ENCODE results near the gene CFAP74.
"Not testable (repeated sequence)": the region's sequence is repeated elsewhere in the genome, so short reads cannot be mapped to it uniquely, and the experiment has no call there.

CFAP74 gene

DNA sequence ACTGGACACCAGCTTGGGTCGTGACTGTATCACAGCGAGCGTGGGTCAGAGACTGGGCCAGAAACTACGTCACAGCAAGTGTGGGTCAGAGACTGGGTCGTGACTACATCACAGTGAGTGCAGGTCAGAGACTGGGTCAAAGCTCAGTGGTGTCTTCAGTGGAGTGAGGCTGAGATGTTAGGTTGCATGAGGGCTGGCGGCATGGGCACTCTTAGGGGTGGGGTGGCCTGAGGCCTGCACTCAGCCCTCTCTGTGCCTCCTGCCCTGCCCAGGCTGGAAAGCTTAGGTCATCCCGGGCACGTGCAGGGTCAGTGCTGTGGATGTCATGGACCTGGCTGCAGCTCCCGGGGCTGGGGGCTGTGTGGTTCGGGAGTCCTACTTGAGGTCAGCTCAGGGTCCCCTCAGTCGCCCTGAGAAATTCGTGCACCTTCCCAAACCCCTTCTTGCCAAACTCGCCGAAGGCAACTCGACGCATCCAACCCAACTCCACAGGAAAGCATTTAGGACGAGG, 19.0 kb downstream of the CFAP74 start:
- DNase-seq (ENCODE audit: low read depth): no peak

DNA sequence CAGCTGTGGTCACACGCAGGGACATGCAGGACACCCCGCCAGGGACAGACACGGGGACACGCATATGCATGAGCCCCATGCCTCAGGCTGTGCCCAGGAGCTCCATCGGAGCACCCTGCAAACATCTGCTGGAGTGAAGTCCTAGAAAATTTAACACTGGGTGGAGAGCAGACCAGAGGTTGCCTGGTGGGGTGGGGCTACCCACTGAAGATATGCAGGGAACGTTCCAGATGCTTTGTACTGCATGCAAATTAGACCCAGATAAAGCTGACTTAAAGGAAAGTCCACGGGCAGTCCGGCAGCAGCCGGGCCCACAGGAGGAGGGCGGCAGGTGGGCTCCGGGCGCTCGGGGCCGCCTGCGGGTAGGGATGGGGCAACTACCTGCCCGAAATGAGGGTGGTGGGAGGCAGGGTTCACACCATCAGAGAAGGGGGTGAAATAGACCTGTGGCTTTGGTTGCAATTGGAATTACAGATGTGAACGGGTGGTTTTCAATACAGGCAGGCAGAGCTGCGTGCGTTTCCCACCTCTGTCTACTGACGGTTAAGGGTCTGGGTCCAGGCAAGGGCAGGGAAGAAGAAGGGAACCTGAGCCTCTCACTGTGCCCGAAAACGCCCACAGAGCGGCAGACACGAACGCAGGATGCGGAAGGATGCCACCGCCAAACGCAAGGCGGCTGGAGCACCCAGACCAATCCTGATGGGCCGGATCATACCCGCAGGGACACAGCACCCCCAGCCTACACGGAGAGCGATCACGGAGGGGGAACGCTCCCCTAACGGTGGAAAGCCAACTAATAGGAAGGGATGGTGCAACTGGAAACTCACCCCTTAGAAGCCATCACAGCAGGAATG, 21.0 kb downstream of the CFAP74 start:
- no peak for DNase-seq (ENCODE audit: low read depth)

DNA sequence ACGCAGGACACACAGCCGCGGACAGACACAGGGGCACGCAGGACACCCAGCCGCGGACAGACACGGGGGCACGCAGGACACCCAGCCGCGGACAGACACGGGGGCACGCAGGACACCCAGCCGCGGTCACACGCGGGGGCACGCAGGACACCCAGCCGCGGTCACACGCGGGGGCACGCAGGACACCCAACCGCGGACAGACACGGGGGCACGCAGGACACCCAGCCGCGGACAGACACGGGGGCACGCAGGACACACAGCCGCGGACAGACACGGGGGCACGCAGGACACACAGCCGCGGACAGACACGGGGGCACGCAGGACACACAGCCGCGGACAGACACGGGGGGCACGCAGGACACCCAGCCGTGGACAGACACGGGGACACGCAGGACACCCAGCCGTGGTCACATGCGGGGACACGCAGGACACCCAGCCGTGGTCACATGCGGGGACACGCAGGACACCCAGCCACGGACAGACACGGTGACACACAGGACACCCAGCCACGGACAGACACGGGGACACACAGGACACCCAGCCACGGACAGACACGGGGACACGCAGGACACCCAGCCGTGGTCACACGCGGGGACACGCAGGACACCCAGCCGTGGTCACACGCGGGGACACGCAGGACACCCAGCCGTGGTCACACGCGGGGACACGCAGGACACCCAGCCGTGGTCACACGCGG, 21.8 kb downstream of the CFAP74 start:
- DNase-seq (ENCODE audit: low read depth): not testable (repeated sequence)

DNA sequence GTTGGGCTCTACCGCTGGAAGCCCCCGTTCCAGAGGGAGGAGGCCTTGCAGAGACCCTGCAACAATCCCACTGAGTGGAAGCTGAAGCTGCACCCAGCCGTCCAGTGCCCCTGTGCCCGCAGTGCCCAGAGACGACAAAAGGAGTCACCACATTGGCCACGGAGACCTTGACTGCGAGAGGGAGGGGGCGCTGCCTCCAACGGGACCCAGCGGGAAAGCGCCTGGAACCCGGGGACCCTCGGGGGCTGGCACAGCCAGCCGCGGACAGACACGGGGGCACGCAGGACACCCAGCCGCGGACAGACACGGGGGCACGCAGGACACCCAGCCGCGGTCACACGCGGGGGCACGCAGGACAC, 22.5 kb downstream of the CFAP74 start:
- DNase-seq (ENCODE audit: low read depth): no peak

DNA sequence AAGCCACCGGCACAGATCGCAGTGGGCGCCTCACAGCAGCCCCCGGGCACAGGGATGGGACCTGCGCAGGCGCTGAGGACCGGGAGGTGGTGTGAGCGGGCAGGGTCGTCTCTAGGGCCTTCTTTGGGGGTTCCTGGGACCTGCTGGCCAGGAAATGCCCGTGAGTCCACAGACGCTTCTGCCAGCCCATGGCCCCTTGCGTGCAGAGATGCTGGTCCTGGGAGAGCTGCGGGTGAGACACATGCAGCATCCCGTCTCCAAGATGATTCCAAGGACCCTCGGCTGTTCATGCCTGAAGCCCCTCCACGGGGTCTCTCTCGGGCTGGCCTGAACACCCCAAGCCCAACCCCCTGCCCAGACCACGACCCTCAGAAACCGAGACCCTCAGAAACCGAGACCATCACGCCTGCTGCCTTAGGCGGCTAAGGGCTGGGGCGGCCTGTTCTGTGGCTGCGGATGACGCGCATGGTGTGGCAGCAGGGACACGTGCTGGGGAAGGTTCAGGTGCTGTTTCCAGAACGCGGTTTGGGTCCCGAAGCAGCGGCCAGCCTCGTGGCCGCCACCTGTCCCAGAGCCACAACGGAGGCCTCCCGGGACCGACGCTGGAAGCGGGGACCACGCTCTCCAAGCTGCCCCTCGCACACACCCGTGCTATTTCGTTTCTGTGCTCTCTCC, 23.0 kb downstream of the CFAP74 start:
- no peak for DNase-seq (ENCODE audit: low read depth)

DNA sequence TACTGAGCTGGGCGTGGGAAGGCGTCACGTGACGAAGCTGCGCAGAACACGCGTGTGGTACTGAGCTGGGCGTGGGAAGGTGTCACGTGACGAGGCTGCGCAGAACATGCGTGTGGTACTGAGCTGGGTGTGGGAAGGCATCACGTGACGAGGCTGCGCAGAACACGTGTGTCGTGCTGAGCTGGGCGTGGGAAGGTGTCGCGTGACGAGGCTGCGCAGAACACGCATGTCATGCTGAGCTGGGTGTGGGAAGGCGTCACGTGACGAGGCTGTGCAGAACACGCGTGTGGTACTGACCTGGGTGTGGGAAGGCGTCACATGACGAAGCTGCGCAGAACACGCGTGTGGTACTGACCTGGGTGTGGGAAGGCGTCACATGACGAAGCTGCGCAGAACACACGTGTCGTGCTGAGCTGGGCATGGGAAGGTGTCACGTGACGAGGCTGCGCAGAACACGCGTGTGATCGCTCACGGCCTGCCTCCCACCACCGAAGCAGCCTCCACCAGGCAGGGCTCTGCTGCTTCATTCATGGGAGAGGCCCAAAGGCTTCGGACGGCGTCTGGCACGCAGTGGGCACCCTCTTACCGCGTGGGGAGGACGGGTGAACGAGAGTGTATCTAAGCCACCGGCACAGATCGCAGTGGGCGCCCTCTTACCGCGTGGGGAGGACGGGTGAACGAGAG, 24.0 kb downstream of the CFAP74 start:
- no peak for DNase-seq (ENCODE audit: low read depth)

DNA sequence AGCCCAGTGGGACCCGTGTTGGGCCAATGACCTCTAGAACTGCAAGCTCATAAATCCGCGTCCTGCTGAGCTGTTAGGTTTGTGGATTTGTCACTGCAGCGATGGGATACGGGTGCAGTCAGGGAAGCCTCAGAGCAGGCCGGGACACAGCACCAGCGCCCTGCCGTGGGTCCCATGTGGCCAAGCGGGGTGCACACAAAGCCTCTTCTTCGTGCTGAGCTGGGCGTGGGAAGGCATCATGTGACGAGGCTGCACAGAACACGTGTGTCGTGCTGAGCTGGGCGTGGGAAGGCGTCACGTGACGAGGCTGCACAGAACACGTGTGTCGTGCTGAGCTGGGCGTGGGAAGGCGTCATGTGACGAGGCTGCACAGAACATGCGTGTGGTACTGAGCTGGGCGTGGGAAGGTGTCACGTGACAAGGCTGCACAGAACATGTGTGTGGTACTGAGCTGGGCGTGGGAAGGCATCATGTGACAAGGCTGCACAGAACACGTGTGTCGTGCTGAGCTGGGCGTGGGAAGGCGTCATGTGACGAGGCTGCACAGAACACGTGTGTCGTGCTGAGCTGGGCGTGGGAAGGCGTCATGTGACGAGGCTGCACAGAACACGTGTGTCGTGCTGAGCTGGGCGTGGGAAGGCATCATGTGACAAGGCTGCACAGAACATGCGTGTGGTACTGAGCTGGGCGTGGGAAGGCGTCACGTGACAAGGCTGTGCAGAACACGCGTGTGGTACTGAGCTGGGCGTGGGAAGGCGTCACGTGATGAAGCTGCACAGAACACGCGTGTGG, 24.7 kb downstream of the CFAP74 start:
- not testable (repeated sequence) for DNase-seq (ENCODE audit: low read depth)

DNA sequence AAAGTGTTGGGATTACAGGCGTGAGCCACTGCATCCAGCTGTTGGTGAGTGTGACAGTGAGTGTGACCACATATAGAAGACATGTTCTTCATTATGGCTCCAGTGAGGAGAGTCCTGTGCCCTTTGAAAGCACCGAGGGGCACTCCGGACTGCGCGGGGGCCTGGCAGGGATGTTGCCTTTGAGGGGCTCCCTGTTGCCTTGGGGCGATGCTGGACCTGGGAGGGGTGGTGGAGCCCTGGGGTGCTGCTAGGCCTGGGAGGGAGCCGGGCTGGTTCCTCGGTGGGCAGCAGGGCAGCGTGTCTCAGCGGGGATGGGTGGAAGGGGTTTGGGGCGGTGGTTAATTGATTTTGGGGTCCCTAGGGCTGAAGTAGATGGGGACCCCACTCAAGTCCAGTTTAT, 25.5 kb downstream of the CFAP74 start:
- DNase-seq (ENCODE audit: low read depth): no peak

DNA sequence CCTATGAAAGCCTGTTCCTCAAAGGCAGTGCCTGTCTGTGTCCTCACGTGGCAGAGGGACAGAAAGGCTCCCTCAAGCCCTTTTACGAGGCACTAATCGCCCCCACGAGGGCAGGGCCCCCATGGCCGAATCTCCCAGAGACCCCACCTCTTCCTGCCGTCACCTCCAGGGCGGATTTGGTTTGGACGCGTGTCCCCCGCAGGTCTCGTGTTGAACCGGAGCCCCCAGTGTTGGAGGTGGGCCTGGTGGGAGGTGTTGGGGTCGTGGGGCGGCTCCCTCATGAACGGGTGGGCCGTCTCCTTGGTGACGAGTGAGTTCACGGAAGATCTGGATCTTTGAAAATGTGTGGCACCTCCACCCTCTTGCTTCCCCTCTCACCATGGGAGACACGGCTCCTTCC, 27.6 kb downstream of the CFAP74 start:
- DNase-seq (ENCODE audit: low read depth): no peak

DNA sequence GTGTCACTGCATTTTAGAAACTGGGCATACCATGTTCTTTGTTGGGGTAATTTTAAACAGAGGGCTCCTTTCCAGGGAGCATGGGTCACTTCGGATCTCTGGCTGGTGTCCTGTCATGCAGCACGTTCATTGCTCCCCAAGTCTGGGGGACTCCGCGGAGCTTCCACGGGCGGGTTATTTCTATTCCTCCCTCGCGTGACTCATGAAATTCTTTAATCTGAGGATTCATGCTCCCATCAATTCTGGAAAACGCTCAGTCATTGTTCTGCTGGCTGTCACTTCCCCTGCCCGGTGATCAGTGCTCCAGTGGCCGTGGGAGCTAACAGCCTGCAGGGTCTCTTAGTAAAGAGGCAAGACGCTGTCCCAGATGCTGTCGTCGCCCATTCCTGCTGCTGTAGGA, 28.1 kb downstream of the CFAP74 start:
- DNase-seq (ENCODE audit: low read depth): no peak

DNA sequence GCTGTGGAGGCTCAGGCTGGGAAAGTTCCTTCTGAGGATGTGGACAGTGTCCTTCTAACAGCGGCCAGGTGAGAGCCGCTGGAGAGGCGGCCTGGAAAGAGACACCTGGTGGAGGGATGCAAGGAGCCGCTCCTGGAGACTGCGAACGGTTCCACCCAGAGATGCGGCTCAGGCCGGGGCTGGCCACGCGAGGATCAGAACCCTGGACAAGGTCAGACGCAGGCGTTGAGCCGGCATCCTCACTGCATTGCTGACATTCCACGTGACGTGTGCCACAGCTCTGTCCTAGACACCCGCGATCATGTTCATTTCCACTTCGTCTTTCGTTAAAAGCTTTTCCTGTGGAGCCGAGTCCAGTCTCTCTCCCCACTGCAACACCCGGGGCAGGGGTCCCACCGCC, 28.8 kb downstream of the CFAP74 start:
- no peak for DNase-seq (ENCODE audit: low read depth)

DNA sequence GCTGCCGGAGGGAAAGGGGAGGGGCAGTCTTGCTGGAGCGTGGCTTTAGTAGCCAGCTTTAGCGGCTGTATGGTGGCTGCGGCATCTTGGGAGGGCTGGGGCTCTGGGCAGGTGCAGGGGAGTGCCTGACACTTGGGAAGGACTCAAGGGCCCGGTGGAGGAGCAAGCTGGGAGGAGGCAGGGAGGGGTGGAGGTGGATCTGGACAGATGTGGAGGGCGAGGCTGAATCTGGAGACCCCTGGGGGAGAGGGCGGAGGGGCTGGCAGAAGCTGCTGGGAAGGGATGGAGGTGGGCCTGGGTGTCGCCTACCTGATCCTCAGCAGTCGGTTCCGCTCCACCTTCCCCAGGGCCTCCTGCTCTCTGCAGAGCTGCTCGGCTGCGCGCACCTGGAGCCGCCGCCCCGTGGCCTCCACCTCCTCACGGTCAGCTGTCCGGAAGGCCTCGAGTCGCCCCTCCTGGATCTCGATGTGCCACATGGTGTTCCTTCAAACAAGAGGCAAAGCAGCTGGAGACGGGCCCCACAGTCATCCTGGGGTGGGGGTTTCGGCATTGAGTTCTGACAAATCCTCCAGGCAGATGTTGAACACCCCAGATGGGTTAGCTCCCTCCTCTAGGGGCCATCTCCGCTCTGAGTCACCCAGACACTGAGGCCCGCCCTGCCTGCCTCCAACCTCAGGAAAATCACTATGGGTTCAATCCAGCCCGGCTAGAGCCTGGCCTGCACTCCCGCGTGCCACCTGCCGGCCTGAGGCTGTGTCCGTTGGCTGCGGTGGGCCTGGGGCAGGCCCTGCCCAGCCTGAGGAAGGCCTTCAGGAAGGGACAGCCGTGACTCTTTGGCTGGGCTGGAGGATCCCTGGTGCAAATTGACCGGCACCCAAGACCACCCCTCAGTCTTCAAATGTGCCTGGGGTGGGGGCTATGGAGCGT, 29.6 kb downstream of the CFAP74 start:
- DNase-seq (ENCODE audit: low read depth): no peak

DNA sequence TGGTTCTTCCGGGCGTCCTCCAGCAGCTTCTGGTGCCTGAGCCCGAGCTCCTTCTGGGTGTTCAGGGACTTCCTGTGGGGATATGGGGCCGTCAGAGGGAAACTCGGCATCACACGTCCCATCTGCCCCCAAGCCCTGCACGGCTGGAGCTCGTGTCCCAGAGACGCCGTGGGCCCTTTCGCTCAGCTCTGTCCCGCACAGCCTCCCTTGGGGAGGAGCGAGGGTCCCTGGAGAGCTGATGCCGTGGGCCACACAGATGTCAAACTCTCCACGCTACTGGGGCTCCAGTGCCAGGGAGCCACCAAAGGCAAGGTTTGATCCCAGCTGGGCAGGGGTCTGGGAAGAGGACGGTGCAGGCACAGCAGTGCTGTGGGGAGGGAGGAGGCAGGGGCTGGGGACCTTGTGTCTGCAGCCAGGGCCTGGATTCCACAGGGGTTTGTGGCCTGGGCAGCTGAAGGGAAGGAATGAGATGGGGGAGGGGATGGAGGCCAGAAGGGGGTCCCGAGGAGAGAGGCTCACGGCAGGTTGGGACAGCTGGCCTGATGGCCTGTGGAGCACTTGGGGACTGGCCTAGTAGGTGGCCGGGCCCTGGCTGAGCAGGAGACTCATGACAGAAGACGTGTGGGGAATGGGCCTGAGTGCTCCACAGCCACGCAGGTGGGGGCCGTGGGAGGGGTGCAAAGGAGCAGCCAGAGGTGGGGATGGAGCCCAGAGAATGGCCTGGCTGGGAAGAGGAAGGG, 30.4 kb downstream of the CFAP74 start:
- no peak for DNase-seq (ENCODE audit: low read depth)

DNA sequence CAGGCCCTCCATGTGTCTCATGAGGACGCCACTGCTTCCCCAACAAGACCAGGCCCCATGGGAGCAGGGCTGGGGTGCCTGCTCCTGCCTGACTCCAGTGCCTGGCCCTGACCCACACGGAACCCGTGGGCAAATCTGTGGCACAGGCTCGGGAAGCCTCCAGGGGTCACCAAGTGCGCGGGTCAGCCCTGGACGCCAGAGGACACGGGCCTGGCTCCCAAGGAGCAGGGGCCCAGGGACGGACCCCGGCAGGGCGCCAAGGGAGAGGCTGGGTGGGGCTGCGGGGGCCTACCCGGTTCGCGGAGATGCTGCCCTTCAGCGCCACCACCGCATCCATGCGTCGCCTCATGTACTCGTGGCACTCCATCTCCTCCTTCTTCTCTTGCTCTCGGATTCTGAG, 31.9 kb downstream of the CFAP74 start:
- no peak for DNase-seq (ENCODE audit: low read depth)

DNA sequence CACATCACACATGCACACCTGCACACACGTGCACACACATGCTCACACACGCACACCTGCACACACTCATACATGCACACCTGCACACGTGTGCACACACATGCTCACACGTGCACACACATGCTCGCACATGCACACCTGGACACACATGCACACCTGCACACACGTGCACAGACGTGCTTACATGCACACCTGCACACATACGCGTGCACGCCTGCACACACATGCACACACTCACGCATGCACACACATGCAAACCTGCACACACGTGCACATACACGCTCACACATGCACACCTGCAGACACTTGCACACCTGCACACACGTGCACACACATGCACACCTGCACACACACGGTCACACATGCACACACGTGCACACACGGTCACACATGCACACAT, 32.6 kb downstream of the CFAP74 start:
- DNase-seq (ENCODE audit: low read depth): no peak

DNA sequence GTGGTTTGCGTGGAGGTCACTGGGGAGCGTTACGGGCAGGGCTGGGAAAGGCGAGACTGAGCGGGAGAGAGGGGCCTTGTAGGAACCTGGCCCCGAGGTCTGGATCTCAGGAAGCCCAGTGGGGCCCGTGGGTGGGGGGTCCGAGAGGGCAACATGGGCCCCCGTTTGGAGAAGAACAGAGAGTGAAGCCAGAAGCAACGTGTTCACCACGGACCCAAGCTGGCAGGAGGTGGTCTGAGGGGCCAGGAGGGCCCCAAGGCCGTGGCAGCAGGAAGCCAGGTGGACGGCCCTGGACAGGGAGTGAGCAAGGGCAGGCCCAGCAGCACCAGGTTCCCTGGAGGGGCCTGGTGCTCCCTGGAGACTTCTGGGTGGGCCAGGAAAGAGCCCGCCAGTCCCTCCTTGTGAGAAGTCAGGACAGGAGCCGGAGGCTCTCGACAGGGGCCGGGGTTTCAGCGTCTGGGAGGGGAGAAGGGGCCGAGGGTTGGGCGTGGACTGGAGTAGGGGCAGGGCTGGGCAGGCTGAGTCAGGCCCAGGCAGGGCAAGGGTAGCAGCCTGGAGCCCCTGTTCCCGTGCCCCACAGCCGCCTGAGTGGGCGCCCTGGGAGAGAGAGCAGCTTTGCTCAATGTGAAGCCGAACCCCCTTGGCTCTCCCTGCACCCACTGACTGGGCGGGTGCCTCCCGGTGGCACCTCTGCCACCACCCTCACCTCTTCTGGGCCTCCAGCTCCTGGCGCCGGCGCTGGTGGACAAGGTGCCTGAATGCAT, 33.5 kb downstream of the CFAP74 start:
- no peak for DNase-seq (ENCODE audit: low read depth)

DNA sequence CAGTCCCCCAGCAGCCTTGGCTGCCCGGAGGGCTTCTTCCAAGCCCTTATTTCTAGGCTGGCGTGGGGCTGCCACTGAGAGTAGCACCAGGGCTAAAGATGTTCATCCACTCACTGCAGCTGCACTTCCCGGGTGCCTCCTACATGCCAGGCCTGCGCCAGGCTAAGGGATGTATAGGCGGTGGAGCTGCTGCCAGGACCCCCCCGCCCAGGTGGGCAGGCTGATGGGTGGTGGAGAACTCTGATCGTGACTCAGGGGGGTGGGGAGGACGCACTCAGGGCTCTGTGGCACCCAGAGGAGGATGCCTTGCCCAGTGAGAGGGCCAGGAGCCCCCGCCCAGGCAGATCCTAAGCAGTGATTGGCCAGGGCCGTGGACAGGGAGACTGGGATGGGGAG, 34.1 kb downstream of the CFAP74 start:
- DNase-seq (ENCODE audit: low read depth): no peak

DNA sequence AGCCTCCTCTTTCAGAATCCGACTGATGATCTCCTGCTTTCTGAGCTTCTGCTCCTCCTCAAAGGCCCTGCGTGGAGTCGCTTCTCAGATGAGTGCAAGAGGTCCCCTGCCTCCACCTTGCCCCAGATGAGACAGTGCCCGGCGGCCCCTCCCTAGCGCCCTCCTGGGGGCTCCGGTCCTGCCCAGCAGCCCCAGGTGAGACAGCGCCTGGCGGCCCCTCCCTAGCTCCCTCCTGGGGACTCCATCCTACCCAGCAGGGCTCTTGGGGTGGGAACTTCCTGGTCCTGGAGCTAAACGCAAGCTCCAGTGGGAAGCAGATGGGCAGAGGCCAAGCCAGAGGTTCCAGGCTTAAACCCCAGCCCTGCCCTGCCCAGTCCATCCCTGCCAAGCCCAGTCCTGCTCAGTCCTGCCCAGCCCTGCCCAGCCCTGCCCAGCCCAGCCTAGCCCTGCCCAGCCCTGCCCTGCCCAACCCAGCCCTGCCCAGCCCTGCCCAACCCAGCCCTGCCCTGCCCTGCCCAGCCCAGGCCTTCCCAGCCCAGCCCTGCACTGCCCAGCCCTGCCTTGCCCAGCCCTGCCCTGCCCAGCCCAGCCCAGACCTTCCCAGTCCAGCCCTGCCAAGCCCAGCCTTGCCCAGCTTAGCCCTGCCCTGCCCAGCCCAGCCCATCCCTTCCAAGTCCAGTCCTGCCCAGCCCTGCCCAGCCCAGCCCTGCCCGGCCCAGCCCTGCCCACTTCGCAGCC, 34.6 kb downstream of the CFAP74 start:
- no peak for DNase-seq (ENCODE audit: low read depth)

Data from activated T-cell treated with anti-CD3 and anti-CD28 coated beads for 48 hours (primary cell).